Ammon's horn (tissue), 1 donor: ENCODE results near the gene TBCD.
A peak's percentile ranks its signal among the peaks of the same experiment; 100 is the strongest.

Experiments used
- DNase-seq: peaks from one replicate; pipeline ENCODE4 v3.0.0-alpha.2; 2016; ENCODE audit warnings: low spot score

The TBCD gene

GRCh38 chr17:82871776-82872561, 120.1 kb downstream of the TBCD start:
- no peak for DNase-seq

GRCh38 chr17:82872591-82873520, 121.0 kb downstream of the TBCD start:
- DNase-seq, result no peak

GRCh38 chr17:82873521-82873920, 121.7 kb downstream of the TBCD start:
- DNase-seq, result no peak

- DNase-seq, result no peak
Measured at GRCh38 chr17:82874011-82874835, 122.4 kb downstream of the TBCD start.

GRCh38 chr17:82875407-82875856, 123.6 kb downstream of the TBCD start:
- DNase-seq, result no peak

GRCh38 chr17:82876149-82876548, 124.3 kb downstream of the TBCD start:
- no peak for DNase-seq

- DNase-seq, result peak; percentile 90
Measured at GRCh38 chr17:82876602-82877379, 124.9 kb downstream of the TBCD start.

- no peak for DNase-seq
Measured at GRCh38 chr17:82878527-82878926, 126.7 kb downstream of the TBCD start.

- DNase-seq, result no peak
Measured at GRCh38 chr17:82879241-82879640, 127.4 kb downstream of the TBCD start.

GRCh38 chr17:82880620-82881323, 128.9 kb downstream of the TBCD start:
- no peak for DNase-seq

GRCh38 chr17:82881324-82881823, 129.5 kb downstream of the TBCD start:
- DNase-seq, result no peak

GRCh38 chr17:82881900-82882714, 130.2 kb downstream of the TBCD start:
- peak; percentile 64 for DNase-seq

GRCh38 chr17:82882715-82883418, 131.0 kb downstream of the TBCD start:
- no peak for DNase-seq

GRCh38 chr17:82883419-82884031, 131.7 kb downstream of the TBCD start:
- no peak for DNase-seq

- DNase-seq, result no peak
Measured at GRCh38 chr17:82884341-82884969, 132.6 kb downstream of the TBCD start.

- no peak for DNase-seq
Measured at GRCh38 chr17:82884970-82885353, 133.1 kb downstream of the TBCD start.

GRCh38 chr17:82887255-82888164, 135.6 kb downstream of the TBCD start:
- DNase-seq, result no peak
